BJ (cell line): ENCODE data around the gene DSCAML1. TPM values are rescaled to one million over a fixed set of nuclear protein-coding genes. Genes with fewer than 3 reads are reported as not detected.

Experiments
- CTCF ChIA-PET: fragments of 350-600 bp; formaldehyde crosslinking; extraction: SDS; loops from one replicate; lab custom pipeline; 2021; ENCODE audit warnings: antibody characterized with exemption, inconsistent platforms; lab: Yijun Ruan, JAX
- POLR2A ChIA-PET: fragments of 300-600 bp; sonication (Branson Sonifier 250); formaldehyde crosslinking; extraction: SDS; loops from one replicate; lab custom pipeline; 2021; ENCODE audit warnings: antibody characterized with exemption; lab: Charles Lee
- DNase-seq: peaks from one replicate; pipeline ENCODE4 v3.0.0-alpha.2; 2011; ENCODE audit warnings: low read depth
- H3K27me3 ChIP-seq: 2 replicates; pipeline ENCODE4 v1.6.0; 2011; ENCODE audit warnings: low read length; ENCODE audit not compliant: control insufficient read depth, insufficient read depth
- H3K36me3 ChIP-seq: 2 replicates; pipeline ENCODE4 v1.5.1; 2011; ENCODE audit warnings: low read length; ENCODE audit not compliant: control insufficient read depth, insufficient read depth
- H3K4me3 ChIP-seq: 2 replicates; pipeline ENCODE4 v1.5.1; 2011; ENCODE audit warnings: low read depth, mild to moderate bottlenecking, control low read depth, low read length
- polyA plus RNA-seq: library from polyadenylated mRNA; depleted of rRNA; stranded (reverse); fragments of >200 nt; gene quantifications from 2 replicates; pipeline ENCODE4 v1.2.3, GENCODE V29; 2011
- TF ChIP-seq, protein P1 (sequence below): IDR thresholded peaks from 2 replicates; pipeline ENCODE4 v1.5.1; 2011; ENCODE audit warnings: low read depth, mild to moderate bottlenecking, control low read depth, inconsistent platforms, low read length, moderate library complexity; ENCODE audit not compliant: insufficient read depth

Gene DSCAML1
- polyA plus RNA-seq, 1 experiment = not detected

DNA sequence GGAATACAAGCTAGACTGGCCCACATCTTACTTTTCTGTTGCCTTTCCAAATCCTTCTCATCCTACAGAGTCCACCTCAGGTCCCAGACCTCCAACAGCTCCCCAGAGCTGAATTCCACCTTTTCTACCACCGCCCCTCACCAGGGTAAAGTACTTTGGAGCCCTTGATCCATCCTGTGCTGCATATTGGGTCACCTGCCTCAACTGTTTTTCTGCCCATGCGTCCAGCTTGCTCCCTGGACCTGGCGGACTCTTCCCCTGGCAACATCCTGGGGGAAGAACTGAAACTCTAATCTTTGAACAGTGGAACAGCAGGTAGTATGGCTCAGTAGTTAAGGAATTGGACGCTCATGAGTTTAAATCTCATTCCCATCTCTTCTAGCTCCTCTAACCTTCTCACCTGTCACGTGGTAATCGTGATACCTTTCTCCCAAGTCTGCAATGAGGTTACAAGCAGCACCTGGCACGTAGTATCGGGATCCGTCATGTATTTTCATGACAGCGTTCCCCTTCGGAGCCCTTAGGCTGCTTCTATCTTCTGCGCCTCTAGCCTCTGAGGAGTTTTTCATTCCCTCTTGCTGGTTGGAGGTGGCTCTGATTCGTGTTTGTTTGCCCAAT lies 371.2 kb downstream of the DSCAML1 start:
- peaks cover 5% of the 10 kb centered on the region for H3K27me3 ChIP-seq
- no peaks in the 10 kb centered on the region for H3K36me3 ChIP-seq
- no peak for DNase-seq
- ChIA-PET POLR2A (interaction anchor here (0.6 kb wide), 1 partner anchor 195 kb away, joined by 3 read pairs; no protein-coding TSS in a partner anchor), CTCF (interaction anchor here (0.5 to 4.4 kb wide), 45 partner anchors 11 to 1726 kb away, joined by 3 to 54 read pairs (median 4); no protein-coding TSS in a partner anchor)
- TF ChIP-seq, protein P1, sequence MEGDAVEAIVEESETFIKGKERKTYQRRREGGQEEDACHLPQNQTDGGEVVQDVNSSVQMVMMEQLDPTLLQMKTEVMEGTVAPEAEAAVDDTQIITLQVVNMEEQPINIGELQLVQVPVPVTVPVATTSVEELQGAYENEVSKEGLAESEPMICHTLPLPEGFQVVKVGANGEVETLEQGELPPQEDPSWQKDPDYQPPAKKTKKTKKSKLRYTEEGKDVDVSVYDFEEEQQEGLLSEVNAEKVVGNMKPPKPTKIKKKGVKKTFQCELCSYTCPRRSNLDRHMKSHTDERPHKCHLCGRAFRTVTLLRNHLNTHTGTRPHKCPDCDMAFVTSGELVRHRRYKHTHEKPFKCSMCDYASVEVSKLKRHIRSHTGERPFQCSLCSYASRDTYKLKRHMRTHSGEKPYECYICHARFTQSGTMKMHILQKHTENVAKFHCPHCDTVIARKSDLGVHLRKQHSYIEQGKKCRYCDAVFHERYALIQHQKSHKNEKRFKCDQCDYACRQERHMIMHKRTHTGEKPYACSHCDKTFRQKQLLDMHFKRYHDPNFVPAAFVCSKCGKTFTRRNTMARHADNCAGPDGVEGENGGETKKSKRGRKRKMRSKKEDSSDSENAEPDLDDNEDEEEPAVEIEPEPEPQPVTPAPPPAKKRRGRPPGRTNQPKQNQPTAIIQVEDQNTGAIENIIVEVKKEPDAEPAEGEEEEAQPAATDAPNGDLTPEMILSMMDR = no peak
- H3K4me3 ChIP-seq = no peak overlapping the region

DNA sequence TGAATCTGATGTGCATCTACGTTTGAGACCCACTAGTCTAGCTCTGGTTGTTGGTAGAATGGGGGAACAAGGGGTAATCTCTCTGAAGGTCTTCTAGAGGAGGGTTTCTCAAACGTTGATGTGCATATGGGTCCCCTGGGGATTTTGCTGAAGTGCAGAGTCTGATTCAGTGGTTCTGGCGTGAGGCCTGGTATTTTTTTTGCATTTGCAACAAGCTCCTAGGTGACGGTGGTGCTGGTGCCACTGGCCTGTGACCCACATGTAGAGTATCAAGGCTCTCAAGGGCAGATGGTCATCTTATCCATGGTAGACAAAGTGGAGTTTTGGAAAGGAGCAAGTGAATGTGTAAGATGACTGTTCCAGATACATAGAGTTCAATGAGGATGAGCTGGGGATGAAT lies 372.2 kb downstream of the DSCAML1 start:
- TF ChIP-seq, protein P1 = no peak
- no peak for DNase-seq
- CTCF ChIA-PET = interaction anchor here (1.7 to 4.4 kb wide), 10 partner anchors 11 to 522 kb away, joined by 5 to 54 read pairs (median 13); no protein-coding TSS in a partner anchor
- H3K27me3 ChIP-seq = peaks cover 5% of the 10 kb centered on the region
- H3K4me3 ChIP-seq = no peak overlapping the region
- POLR2A ChIA-PET = no interaction called here
- no peaks in the 10 kb centered on the region for H3K36me3 ChIP-seq

GRCh38 chr11:117423046-117423575 lies 373.9 kb downstream of the DSCAML1 start:
- ChIA-PET CTCF (interaction anchor here (1.4 to 2.5 kb wide), 2 partner anchors 394 to 396 kb away, joined by 3 to 9 read pairs; no protein-coding TSS in a partner anchor), POLR2A (no interaction called here)
- Histone ChIP-seq H3K36me3 (no peaks in the 10 kb centered on the region), H3K4me3 (no peak overlapping the region), H3K27me3 (peaks cover 5% of the 10 kb centered on the region)
- TF ChIP-seq, protein P1 = no peak
- DNase-seq = no peak

DNA sequence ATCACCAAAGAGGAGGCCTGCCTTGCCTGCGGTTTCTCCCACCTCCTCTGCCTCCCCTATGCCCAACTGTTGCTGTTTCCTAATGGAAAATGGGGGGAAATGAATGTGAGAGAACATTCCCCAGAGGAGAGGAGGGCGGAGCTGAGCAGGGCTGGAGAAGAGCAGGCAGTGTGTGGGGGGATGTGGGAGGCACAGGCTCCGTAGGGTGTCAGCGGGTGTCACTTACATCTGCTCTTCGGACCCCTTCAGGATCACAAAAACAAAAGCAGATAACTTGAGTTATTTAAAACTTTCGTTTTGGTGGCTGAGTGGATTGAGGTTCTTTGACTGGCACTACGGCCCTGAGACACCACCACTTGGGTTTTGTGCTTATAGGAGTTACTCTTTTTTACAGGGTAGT lies 375.5 kb downstream of the DSCAML1 start:
- no peak for DNase-seq
- peaks cover 2% of the 10 kb centered on the region for H3K27me3 ChIP-seq
- H3K4me3 ChIP-seq = no peak overlapping the region
- H3K36me3 ChIP-seq = no peaks in the 10 kb centered on the region
- CTCF ChIA-PET = interaction anchor here (2.6 kb wide), 1 partner anchor 396 kb away, joined by 9 read pairs; no protein-coding TSS in a partner anchor
- POLR2A ChIA-PET = no interaction called here
- TF ChIP-seq, protein P1 = no peak

GRCh38 chr11:117421041-117421440 lies 376.0 kb downstream of the DSCAML1 start:
- Histone ChIP-seq H3K4me3 (no peak overlapping the region), H3K36me3 (no peaks in the 10 kb centered on the region), H3K27me3 (peaks cover 2% of the 10 kb centered on the region)
- DNase-seq = no peak
- TF ChIP-seq, protein P1 = no peak
- POLR2A ChIA-PET = no interaction called here
- CTCF ChIA-PET = interaction anchor here (0.8 to 2.6 kb wide), 2 partner anchors 166 to 396 kb away, joined by 3 to 9 read pairs; no protein-coding TSS in a partner anchor
